ENCODE results near the gene RAB23. TPM values are rescaled to one million over a fixed set of nuclear protein-coding genes. Genes with fewer than 3 reads are reported as not detected.

Gene RAB23
- 10 to 100 TPM; 23.1 to 30.3 (median 28.9) TPM for total RNA-seq (2021; fragmentation: NEBNext Ultra II Directional; extraction: Animal tissue kit (Norgen Biotek cat#: 25700))
- long read RNA-seq, full-length matches to known transcripts: 19 of 31 reads
- long read RNA-seq, partial matches to known transcripts: 4 of 31 reads
- long read RNA-seq, other reads (novel, unspliced or antisense): 8 of 31 reads

DNA sequence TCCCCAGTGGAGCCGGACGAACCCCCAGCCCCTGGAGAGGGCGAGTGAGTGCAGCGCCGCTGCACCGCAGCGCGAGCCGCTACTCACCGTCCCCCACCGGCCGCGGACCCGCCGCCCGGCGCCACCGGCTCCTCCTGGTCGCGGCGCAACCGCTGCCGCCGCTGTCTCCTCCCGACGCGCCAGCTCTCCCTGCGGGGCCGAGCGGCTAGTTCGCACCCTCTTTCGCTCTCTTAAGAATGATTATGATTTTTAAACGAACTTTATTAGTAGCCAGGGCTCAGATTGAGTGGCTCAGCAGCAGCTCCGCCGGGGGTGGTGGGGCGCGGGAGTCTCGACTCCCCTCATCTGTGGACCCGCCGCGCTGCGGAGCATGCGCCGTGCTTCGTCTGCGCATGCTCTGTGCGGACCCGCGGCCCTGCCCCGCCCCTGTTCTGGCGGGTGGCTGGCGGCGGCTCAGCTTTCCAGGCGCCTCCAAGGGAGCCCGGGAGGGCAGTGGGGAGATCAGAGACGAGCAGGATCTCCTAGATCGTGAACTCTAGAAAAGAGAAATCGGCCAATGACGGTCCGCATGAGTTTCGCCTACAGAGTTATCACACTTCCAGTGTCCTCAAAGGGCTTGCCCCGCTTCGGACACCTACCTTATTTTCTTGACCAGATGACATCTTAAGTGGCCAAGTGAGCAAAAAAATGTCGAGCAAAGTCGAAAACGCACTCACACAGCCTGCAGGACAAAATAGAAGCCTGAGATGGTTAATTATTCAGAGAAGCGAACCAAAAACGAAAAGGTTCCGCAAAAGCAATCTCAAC, at the start of gene RAB23:
Gene RAB23, minus strand, starts transcription at position 372 of the 807 bp plus-strand sequence. CDS start 11,927 bp downstream, outside the sequence.
- peaks cover 6% of the 10 kb centered on the region for H3K27me3 Mint-ChIP-seq (ENCODE audit: insufficient read depth)
- H3K9me3 Mint-ChIP-seq: peaks cover 10% of the 10 kb centered on the region; the same call in 1 of the 2 replicates
- H3K27ac Mint-ChIP-seq: peak within 1 kb of the TSS; percentile 94
- H3K36me3 Mint-ChIP-seq (ENCODE audit: low read depth): peaks cover 37% of the 10 kb centered on the region
- H3K4me1 Mint-ChIP-seq (ENCODE audit: low read depth): peaks cover 71% of the 10 kb centered on the region
- H3K4me3 Mint-ChIP-seq: peak within 1 kb of the TSS; percentile 99
- TF ChIP-seq, protein P1, sequence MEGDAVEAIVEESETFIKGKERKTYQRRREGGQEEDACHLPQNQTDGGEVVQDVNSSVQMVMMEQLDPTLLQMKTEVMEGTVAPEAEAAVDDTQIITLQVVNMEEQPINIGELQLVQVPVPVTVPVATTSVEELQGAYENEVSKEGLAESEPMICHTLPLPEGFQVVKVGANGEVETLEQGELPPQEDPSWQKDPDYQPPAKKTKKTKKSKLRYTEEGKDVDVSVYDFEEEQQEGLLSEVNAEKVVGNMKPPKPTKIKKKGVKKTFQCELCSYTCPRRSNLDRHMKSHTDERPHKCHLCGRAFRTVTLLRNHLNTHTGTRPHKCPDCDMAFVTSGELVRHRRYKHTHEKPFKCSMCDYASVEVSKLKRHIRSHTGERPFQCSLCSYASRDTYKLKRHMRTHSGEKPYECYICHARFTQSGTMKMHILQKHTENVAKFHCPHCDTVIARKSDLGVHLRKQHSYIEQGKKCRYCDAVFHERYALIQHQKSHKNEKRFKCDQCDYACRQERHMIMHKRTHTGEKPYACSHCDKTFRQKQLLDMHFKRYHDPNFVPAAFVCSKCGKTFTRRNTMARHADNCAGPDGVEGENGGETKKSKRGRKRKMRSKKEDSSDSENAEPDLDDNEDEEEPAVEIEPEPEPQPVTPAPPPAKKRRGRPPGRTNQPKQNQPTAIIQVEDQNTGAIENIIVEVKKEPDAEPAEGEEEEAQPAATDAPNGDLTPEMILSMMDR (IDR thresholded peaks at IDR 0.05): peak; percentile 54; the same call in 1 of the 2 replicates
- peak; percentile 70 for DNase-seq

DNA sequence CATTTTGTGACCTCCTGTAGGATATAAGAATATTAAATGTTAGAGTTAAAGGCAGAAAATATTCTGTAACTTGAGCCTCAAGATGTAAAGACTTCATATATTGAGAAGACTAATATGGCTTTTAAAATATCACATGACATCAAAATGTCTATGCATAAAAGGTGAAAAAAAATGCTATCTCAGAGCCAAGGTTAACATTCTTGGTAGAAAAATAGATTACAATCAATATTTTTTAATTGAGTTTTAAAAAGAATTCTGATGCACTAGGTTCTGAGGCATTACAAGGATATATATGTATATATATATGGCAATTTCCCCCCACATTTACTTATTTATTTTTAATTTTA, 46.2 kb upstream of the RAB23 start:
- H3K27me3 Mint-ChIP-seq (ENCODE audit: insufficient read depth): no peaks in the 10 kb centered on the region; the same call in 1 of the 2 replicates

DNA sequence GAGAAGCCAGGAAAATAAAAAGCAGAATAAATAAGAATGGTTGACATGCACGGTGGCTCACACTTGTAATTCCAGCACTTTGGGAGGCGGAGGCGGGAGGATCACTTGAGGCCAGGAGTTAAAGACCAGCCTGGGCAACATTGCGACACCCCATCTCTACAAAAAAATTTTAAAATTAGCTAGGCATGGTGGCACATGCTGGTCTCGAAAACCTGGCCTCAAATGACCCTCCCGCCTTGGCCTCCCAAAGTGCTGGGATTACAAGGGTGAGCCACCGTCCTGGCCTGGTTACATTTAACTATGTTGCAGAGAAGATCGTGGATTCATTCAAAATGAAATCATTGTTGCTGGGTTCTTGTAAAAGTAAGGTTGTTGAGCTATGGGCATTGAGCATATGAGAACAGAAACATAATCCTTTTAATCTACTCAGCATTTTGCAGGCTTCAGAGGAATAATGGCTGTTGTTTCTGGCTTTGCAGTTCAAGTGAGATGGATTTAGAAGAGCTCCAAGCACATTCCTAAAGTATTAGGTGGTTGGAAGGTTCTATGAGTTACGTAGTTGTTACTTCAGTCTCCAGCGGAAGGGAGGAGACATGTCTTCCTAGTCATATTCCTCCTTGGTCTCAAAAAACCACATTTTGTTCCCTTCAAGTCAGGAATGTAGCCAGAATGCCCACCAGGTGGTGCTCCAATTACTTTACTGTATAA, 45.6 kb upstream of the RAB23 start:
- H3K36me3 Mint-ChIP-seq (ENCODE audit: low read depth): peaks cover 19% of the 10 kb centered on the region
- H3K4me3 Mint-ChIP-seq: peak overlapping the region; percentile 60
- H3K9me3 Mint-ChIP-seq: 0 out of 2 replicates have a peak, but pooled peaks cover 8% of the 10 kb centered on the region
- H3K27me3 Mint-ChIP-seq (ENCODE audit: insufficient read depth): no peaks in the 10 kb centered on the region; the same call in 1 of the 2 replicates
- TF ChIP-seq, protein P1 (IDR thresholded peaks at IDR 0.05): peak; percentile 90
- peak; percentile 98 for DNase-seq
- peak overlapping the region; percentile 86 for H3K27ac Mint-ChIP-seq
- H3K4me1 Mint-ChIP-seq (ENCODE audit: low read depth): peaks cover 56% of the 10 kb centered on the region

More for the DNA sequence above, 46.2 kb upstream of the RAB23 start:
- DNase-seq: no peak
- peaks cover 22% of the 10 kb centered on the region for H3K36me3 Mint-ChIP-seq (ENCODE audit: low read depth)
- H3K4me3 Mint-ChIP-seq: no peak overlapping the region
- peak overlapping the region; percentile 86; the same call in 1 of the 2 replicates for H3K27ac Mint-ChIP-seq
- TF ChIP-seq, protein P1 (IDR thresholded peaks at IDR 0.05): peak; percentile 41; the same call in 1 of the 2 replicates
- H3K9me3 Mint-ChIP-seq: peaks cover 12% of the 10 kb centered on the region
- H3K4me1 Mint-ChIP-seq (ENCODE audit: low read depth): peaks cover 50% of the 10 kb centered on the region

DNA sequence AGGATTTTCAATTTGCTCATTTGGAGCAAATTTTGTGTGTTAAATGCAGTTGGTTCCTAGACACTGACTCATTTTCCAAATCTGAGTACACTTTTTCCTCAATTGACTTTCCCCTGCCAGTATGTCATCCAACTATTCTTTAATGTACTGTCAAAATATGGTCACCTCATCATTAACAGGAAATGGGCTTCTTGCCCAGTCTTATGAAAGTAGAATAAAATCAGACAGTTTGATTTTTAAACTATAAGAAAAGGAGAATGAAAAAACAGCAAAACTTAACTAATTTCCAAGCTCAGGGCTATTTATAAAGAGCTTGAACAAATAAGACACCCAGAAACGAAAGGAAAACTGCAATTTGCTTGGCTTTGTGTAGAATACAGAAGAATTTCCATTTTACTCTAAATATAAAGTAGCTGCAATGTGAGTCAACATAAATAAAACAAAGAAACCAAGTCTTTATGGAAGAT, 43.7 kb upstream of the RAB23 start:
- Mint-ChIP-seq H3K9me3 (no peaks in the 10 kb centered on the region), H3K27me3 (ENCODE audit: insufficient read depth) (no peaks in the 10 kb centered on the region; the same call in 1 of the 2 replicates), H3K36me3 (ENCODE audit: low read depth) (peaks cover 1% of the 10 kb centered on the region), H3K4me1 (ENCODE audit: low read depth) (peaks cover 75% of the 10 kb centered on the region), H3K4me3 (peak overlapping the region; percentile 63), H3K27ac (peak overlapping the region; percentile 86)
- TF ChIP-seq, protein P1 (IDR thresholded peaks at IDR 0.05): no peak
- DNase-seq: peak; percentile 43

DNA sequence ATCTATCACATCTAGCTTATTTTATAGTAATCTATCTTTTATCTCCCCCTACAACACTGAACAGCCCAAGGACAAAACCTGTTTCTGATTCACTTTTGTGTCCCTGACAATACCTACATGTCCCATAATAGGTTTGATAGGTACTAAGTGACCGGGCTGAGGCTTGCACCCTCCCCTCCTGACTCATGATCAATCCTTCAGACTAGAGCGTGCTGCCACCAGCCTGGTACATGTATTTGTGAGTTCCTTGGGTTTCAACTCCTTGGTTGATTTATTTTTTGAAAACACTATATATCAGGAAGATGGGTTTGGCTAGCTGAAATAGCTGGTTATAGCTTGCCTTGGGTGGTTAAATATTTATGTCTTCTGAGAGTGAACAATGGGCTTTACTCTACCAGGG, 41.6 kb upstream of the RAB23 start:
- H3K36me3 Mint-ChIP-seq (ENCODE audit: low read depth): peaks cover 13% of the 10 kb centered on the region
- H3K9me3 Mint-ChIP-seq: no peaks in the 10 kb centered on the region
- H3K27me3 Mint-ChIP-seq (ENCODE audit: insufficient read depth): no peaks in the 10 kb centered on the region; the same call in 1 of the 2 replicates
- H3K4me1 Mint-ChIP-seq (ENCODE audit: low read depth): peaks cover 96% of the 10 kb centered on the region
- TF ChIP-seq, protein P1 (IDR thresholded peaks at IDR 0.05): no peak
- peak overlapping the region; percentile 98 for H3K27ac Mint-ChIP-seq
- DNase-seq: no peak
- peak overlapping the region; percentile 60; the same call in 1 of the 2 replicates for H3K4me3 Mint-ChIP-seq
